ENCODE results near the gene E2F4.

The E2F4 gene

DNA sequence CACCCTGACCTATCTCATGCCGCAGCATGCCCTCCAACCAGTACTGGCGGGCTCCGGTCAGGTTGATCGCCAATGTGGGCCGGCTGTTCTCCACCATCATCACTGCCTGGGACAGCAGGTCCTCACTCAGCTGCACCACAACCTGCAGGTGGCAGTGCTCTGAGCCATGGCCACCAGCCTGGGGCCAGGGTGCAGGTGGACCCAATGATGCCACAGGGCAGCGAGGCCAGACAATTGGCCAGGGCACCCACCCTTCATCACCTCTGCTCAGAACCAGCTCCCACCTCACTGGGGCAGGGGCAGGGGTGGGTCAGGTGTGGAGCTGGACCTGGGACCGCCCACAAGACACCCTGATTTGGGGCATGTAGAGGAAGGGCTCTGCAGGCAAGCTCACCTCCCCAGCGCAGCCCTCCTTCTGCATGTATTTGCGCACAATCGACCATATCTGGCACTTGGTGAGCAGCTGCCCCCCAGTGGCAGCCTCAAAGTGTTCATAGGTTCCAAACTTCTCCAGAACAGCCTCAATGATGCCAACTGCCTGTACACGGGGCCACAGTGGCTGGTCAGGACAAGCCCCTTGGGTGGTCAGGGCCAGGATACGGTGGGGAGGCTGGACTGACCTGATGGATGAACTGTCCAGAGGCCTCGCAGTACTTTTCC, 12.4 kb upstream of the E2F4 start:
- DNase-seq (ENCODE audit: extremely low spot score): no peak
- CTCF ChIA-PET: no interaction called here
- POLR2A ChIA-PET: no interaction called here
- TF ChIP-seq TARDBP (IDR thresholded peaks at IDR 0.05) (no peak), FOXK2 (IDR thresholded peaks at IDR 0.05) (no peak), FOXM1 (IDR thresholded peaks at IDR 0.05; ENCODE audit: borderline replicate concordance) (no peak), ZNF384 (IDR thresholded peaks at IDR 0.05) (no peak), ELF4 (IDR thresholded peaks at IDR 0.05) (no peak), LEF1 (IDR thresholded peaks at IDR 0.05; ENCODE audit: borderline replicate concordance) (no peak), CTBP1 (IDR thresholded peaks at IDR 0.05; ENCODE audit: borderline replicate concordance) (no peak), BHLHE40 (IDR thresholded peaks at IDR 0.05; ENCODE audit: borderline replicate concordance) (no peak), SP1 (IDR thresholded peaks at IDR 0.05) (no peak), NFRKB (IDR thresholded peaks at IDR 0.05) (no peak), SUZ12 (IDR thresholded peaks at IDR 0.05) (no peak), FOXA1 (IDR thresholded peaks at IDR 0.05) (no peak), ARNT (IDR thresholded peaks at IDR 0.05) (no peak), HDGF (IDR thresholded peaks at IDR 0.05; ENCODE audit: borderline replicate concordance) (no peak), L3MBTL2 (conservative IDR thresholded peaks at IDR 0.05) (no peak)
- TF ChIP-seq, protein P1, sequence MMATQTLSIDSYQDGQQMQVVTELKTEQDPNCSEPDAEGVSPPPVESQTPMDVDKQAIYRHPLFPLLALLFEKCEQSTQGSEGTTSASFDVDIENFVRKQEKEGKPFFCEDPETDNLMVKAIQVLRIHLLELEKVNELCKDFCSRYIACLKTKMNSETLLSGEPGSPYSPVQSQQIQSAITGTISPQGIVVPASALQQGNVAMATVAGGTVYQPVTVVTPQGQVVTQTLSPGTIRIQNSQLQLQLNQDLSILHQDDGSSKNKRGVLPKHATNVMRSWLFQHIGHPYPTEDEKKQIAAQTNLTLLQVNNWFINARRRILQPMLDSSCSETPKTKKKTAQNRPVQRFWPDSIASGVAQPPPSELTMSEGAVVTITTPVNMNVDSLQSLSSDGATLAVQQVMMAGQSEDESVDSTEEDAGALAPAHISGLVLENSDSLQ (IDR thresholded peaks at IDR 0.05): no peak

DNA sequence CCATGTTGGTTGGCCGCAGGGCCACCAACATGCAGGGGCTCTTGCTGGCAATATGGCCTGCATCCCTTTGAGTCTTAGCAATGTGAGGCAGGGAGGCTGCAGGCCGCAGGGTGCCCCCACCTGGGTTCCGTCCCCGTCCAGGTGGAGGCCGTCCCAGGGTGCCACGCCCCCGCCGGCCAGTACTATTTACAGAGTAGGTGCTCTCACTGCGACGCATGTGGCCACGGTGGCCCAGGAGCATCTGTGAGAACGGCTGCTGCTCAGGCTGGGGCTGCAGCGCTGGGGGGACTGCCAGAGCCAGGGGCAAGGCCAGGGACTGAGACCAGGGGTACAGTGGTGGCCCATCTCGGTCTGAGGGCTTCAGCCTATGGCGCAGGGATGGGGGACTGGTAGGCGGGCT, 11.8 kb upstream of the E2F4 start:
- CTCF ChIA-PET: no interaction called here
- POLR2A ChIA-PET: no interaction called here
- DNase-seq (ENCODE audit: extremely low spot score): no peak
- TF ChIP-seq ELF4 (IDR thresholded peaks at IDR 0.05): no peak
- TF ChIP-seq ZNF384 (IDR thresholded peaks at IDR 0.05): no peak
- TF ChIP-seq TARDBP (IDR thresholded peaks at IDR 0.05): no peak
- TF ChIP-seq NFRKB (IDR thresholded peaks at IDR 0.05): no peak
- TF ChIP-seq, protein P1 (IDR thresholded peaks at IDR 0.05): no peak
- TF ChIP-seq FOXM1 (IDR thresholded peaks at IDR 0.05; ENCODE audit: borderline replicate concordance): no peak

DNA sequence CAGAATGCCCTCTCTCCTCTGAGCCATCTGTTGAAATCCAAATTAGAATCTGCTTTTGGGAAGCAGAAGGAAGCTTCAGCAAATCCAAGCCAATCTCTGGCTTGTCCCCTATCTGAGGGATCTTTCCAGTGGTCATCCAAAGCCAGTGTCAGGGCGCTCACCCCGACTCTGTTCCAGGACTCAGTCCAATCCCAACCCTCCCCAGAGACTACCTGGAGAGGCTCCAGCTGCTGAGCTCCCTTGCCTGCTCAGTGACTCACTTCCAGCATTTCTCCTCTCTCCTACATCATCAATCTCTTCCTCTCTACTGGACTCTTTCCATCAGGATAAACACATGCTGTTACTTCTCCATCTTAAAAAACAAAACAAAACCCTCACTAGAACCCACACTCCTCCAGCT, 10.6 kb upstream of the E2F4 start:
- ChIA-PET POLR2A (no interaction called here), CTCF (interaction anchor here (0.9 kb wide), 1 partner anchor 11 kb away, joined by 3 read pairs; the partner anchor contains the start of gene NOL3)
- DNase-seq (ENCODE audit: extremely low spot score): no peak
- no peak for TF ChIP-seq LEF1 (IDR thresholded peaks at IDR 0.05; ENCODE audit: borderline replicate concordance)
- no peak for TF ChIP-seq FOXA1 (IDR thresholded peaks at IDR 0.05)
- TF ChIP-seq ZNF384 (IDR thresholded peaks at IDR 0.05): no peak
- no peak for TF ChIP-seq L3MBTL2 (conservative IDR thresholded peaks at IDR 0.05)
- TF ChIP-seq FOXK2 (IDR thresholded peaks at IDR 0.05): no peak
- no peak for TF ChIP-seq HDGF (IDR thresholded peaks at IDR 0.05; ENCODE audit: borderline replicate concordance)
- TF ChIP-seq SP1 (IDR thresholded peaks at IDR 0.05): no peak
- no peak for TF ChIP-seq TARDBP (IDR thresholded peaks at IDR 0.05)
- TF ChIP-seq SUZ12 (IDR thresholded peaks at IDR 0.05): no peak
- TF ChIP-seq NFRKB (IDR thresholded peaks at IDR 0.05): no peak
- TF ChIP-seq FOXM1 (IDR thresholded peaks at IDR 0.05; ENCODE audit: borderline replicate concordance): no peak
- no peak for TF ChIP-seq ELF4 (IDR thresholded peaks at IDR 0.05)
- TF ChIP-seq ARNT (IDR thresholded peaks at IDR 0.05): no peak
- no peak for TF ChIP-seq CTBP1 (IDR thresholded peaks at IDR 0.05; ENCODE audit: borderline replicate concordance)
- TF ChIP-seq, protein P1 (IDR thresholded peaks at IDR 0.05): no peak
- TF ChIP-seq BHLHE40 (IDR thresholded peaks at IDR 0.05; ENCODE audit: borderline replicate concordance): no peak

DNA sequence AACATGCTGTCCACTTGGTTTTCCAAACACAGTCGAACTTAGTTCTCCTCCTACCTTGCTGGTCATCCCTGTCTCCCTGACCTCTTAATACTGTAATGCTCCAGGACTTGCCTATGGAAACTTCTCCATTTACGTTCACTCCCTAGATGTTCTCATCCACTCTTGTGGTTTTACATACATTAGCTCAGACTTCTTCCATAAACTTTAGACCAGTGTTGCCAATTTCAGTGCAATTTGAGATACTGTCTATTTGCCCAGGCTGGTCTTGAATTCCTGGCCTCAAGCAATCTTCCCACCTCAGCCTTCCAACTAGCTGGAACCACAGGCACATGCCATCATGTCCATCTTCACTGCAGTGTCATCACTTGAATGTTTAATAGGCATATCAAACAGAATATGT, 9.7 kb upstream of the E2F4 start:
- CTCF ChIA-PET: interaction anchor here (0.7 to 0.9 kb wide), 3 partner anchors 12 to 27 kb away, joined by 3 read pairs; partner anchors contain the start of gene NOL3
- POLR2A ChIA-PET: interaction anchor here (0.7 to 1.1 kb wide), 2 partner anchors 12 to 228 kb away, joined by 3 to 5 read pairs; partner anchors contain the start of gene NOL3
- TF ChIP-seq ARNT (IDR thresholded peaks at IDR 0.05) (no peak), FOXK2 (IDR thresholded peaks at IDR 0.05) (no peak), L3MBTL2 (conservative IDR thresholded peaks at IDR 0.05) (no peak), TARDBP (IDR thresholded peaks at IDR 0.05) (no peak), NFRKB (IDR thresholded peaks at IDR 0.05) (no peak), ELF4 (IDR thresholded peaks at IDR 0.05) (no peak), CTBP1 (IDR thresholded peaks at IDR 0.05; ENCODE audit: borderline replicate concordance) (no peak), LEF1 (IDR thresholded peaks at IDR 0.05; ENCODE audit: borderline replicate concordance) (no peak), FOXM1 (IDR thresholded peaks at IDR 0.05; ENCODE audit: borderline replicate concordance) (no peak), ZNF384 (IDR thresholded peaks at IDR 0.05) (no peak), SUZ12 (IDR thresholded peaks at IDR 0.05) (no peak)
- DNase-seq (ENCODE audit: extremely low spot score): no peak

DNA sequence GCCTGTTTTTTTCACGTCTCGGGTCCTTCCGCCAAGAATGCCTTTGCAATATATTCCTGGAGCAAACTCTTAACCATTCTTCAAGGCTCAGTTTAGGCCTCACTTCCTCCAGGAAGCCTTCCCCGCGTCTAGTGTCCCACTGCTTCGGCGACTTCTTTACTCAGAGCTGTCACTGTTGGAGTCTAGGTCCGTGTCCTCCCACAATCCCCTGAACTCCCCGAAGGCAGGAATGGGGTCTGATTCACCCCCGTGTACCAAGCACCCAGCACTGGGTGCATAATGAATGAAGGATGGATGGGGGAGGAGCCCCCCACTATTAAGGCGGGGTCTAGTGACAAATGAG, 8.7 kb upstream of the E2F4 start:
- TF ChIP-seq CTBP1 (IDR thresholded peaks at IDR 0.05; ENCODE audit: borderline replicate concordance) (no peak), TARDBP (IDR thresholded peaks at IDR 0.05) (no peak), FOXA1 (IDR thresholded peaks at IDR 0.05) (no peak), L3MBTL2 (conservative IDR thresholded peaks at IDR 0.05) (no peak; the same call in 1 of the 2 replicates), ARNT (IDR thresholded peaks at IDR 0.05) (no peak), SP1 (IDR thresholded peaks at IDR 0.05) (no peak), ELF4 (IDR thresholded peaks at IDR 0.05) (no peak), ZNF384 (IDR thresholded peaks at IDR 0.05) (no peak), LEF1 (IDR thresholded peaks at IDR 0.05; ENCODE audit: borderline replicate concordance) (no peak), FOXK2 (IDR thresholded peaks at IDR 0.05) (no peak), NFRKB (IDR thresholded peaks at IDR 0.05) (no peak), FOXM1 (IDR thresholded peaks at IDR 0.05; ENCODE audit: borderline replicate concordance) (no peak), BHLHE40 (IDR thresholded peaks at IDR 0.05; ENCODE audit: borderline replicate concordance) (no peak), HDGF (IDR thresholded peaks at IDR 0.05; ENCODE audit: borderline replicate concordance) (no peak), SUZ12 (IDR thresholded peaks at IDR 0.05) (no peak)
- TF ChIP-seq, protein P1 (IDR thresholded peaks at IDR 0.05): no peak
- CTCF ChIA-PET: interaction anchor here (0.9 kb wide), 1 partner anchor 13 kb away, joined by 3 read pairs; the partner anchor contains the start of gene NOL3
- DNase-seq (ENCODE audit: extremely low spot score): no peak
- POLR2A ChIA-PET: no interaction called here

All from HEK293T (cell line).